MM.1S (cell line): ENCODE data around the gene ZSCAN1.

Source experiments
- CTCF ChIP-seq: fragments of 300-600 bp; sonication (generic); IDR thresholded peaks from 2 replicates; pipeline ENCODE4 v1.5.1; 2016; ENCODE audit warnings: antibody characterized with exemption, low read length, mixed read lengths
- EZH2 ChIP-seq: fragments of 300-600 bp; sonication (generic); optimal IDR thresholded peaks from 2 replicates; pipeline ENCODE3; 2017; ENCODE audit warnings: low read depth, mild to moderate bottlenecking, antibody characterized with exemption, low read length, mixed read lengths
- EZH2phosphoT487 ChIP-seq: fragments of 300-600 bp; sonication (generic); IDR thresholded peaks from 2 replicates; pipeline ENCODE4 v1.6.1; 2018; ENCODE audit warnings: antibody characterized with exemption, low read length

- TF ChIP-seq EZH2 (no peak), CTCF (no peak), EZH2phosphoT487 (no peak)
Measured at GRCh38 chr19:58037927-58038687, 4.3 kb downstream of the ZSCAN1 start.
